Adrenal gland (tissue), 12 donors: ENCODE results near the gene BRD4. TPM values are rescaled to one million over a fixed set of nuclear protein-coding genes. Genes with fewer than 3 reads are reported as not detected.

Experiments used
- DNase-seq, 7 donors: peaks; one replicate each; pipeline ENCODE4 v3.0.0-alpha.2; 2019 to 2020
- H3K27ac ChIP-seq, 5 donors: fragments of 200-600 bp; sonication (generic) in 4 of 5; 1 replicate in 3 of 5; 2 replicates in 2 of 5; pipeline versions ENCODE4 v1.5.1 to v1.8.0; 2016 to 2020; ENCODE audit warnings: mild to moderate bottlenecking in 1 of 5
- H3K27me3 ChIP-seq: fragments of 200-600 bp; 2 replicates; pipeline ENCODE4 v1.8.0; 2021
- H3K36me3 ChIP-seq, 2 donors: fragments of 200-600 bp; replicated peaks in 1 of 2; 1 replicate in 1 of 2; 2 replicates in 1 of 2; pipeline versions ENCODE4 v1.5.1 to v1.8.0; 2018 to 2022
- H3K4me1 ChIP-seq, 2 donors: fragments of 200-600 bp; replicated peaks in 1 of 2; 1 replicate in 1 of 2; 2 replicates in 1 of 2; pipeline versions ENCODE4 v1.5.1 to v1.8.0; 2018 to 2021
- H3K4me3 ChIP-seq, 4 donors: fragments of 200-600 bp; sonication (generic) in 3 of 4; one replicate each; pipeline ENCODE4 v1.5.1; 2016 to 2018
- H3K9me3 ChIP-seq, 3 donors: fragments of 200-600 bp; sonication (generic) in 1 of 3; replicated peaks in 1 of 3; 1 replicate in 2 of 3; 2 replicates in 1 of 3; pipeline versions ENCODE4 v1.5.1 to v1.8.0; 2016 to 2021
- POLR2A ChIP-seq, 2 donors: fragments of 450-650 bp; IDR thresholded peaks; one replicate each; pipeline ENCODE4 v1.6.1; 2017; ENCODE audit warnings: antibody characterized with exemption in 2 of 2, mild to moderate bottlenecking in 2 of 2, moderate library complexity in 1 of 2
- WGBS, 4 donors: extraction: QIAGEN DNeasy Blood & Tissue Kit in 2 of 4; methylation state at CpG; one replicate each; pipeline versions ENCODE4 v1.1.5 to v1.1.7; 2013 to 2017; 5-methylcytosine and 5-hydroxymethylcytosine counted together
- intact Hi-C, 2 donors: fragments of 100-400 bp; cut with DNase I; formaldehyde crosslinking; loops; one replicate each; pipeline versions ENCODE4 v1.14.1 to v1.15.0; 2022 to 2023
- polyA plus RNA-seq, 3 donors: library from polyadenylated mRNA; stranded (reverse); fragments of 200-250 nt in 2 of 3; fragments of 350-450 nt in 1 of 3; fragmentation: Illumina TruSeq in 1 of 3; extraction: RNeasy Lipid Tissue Mini Kit (QIAGEN cat#74804) in 1 of 3; gene quantifications; one replicate each; pipeline ENCODE4 v1.2.3, GENCODE V29; 2013 to 2014
- total RNA-seq, 9 donors: library from RNA; depleted of rRNA in 4 of 9; stranded (reverse); fragments of >200 nt in 4 of 9; fragments of 120-200 nt in 1 of 9; fragmentation: NEBNext Ultra II Directional in 1 of 9; extraction: Animal tissue kit (Norgen Biotek cat#: 25700) in 1 of 9; gene quantifications; one replicate each; pipeline versions ENCODE4 v1.1.0 to v1.2.4, GENCODE V29; 2013 to 2023
- TF ChIP-seq, protein P1 (sequence below), 6 experiments: fragments of 450-650 bp in 4 of 6; fragments of 200-600 bp in 2 of 6; sonication (generic) in 1 of 6; IDR thresholded peaks; 1 replicate in 5 of 6; 2 replicates in 1 of 6; pipeline versions ENCODE4 v1.5.1 to v1.8.0; 2016 to 2021; ENCODE audit warnings: antibody characterized with exemption in 6 of 6, mild to moderate bottlenecking in 2 of 6, moderate library complexity in 1 of 6
- donor health status: healthy with polysubstance abuse.
- donor health status: Bipolar disorder and iron deficiency.
- donor health status: DM: yes; HTN: yes; CAD: no.
- donor health status: DM: no; HTN: no; CAD: no.
- donor health status: DM: no; HTN: no; CAD: no.
- donor health status: DM: yes; HTN: yes; CAD: no.

Gene BRD4
- total and polyA plus RNA-seq, 12 donors = 10.1 to 109 (median 34.9) TPM

DNA sequence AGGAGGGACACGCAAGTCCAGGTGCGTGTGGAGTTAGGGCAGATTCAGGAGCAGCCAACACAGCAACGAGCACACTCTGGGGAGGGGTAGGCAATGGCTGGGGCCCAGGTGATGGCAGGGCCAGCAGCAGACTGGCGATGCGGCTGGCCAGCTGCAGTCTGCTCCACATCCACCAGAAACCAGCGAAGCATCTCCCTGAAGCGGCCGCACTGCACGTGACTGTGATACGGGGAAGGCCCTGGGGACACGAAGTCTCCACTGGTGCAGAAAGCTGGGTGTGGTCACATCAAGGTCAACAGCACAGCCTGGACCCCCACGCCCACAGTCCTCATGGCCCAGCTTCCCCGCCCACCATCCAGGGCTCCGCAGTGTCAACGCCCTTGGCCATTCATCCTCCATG lies 78.8 kb downstream of the BRD4 start:
- Histone ChIP-seq H3K4me3 (no peak overlapping the region), H3K27me3 (no peaks in the 10 kb centered on the region), H3K4me1 (peaks cover 38 to 48% of the 10 kb centered on the region in 2 donors), H3K9me3 (no peaks in the 10 kb centered on the region), H3K36me3 (peaks cover 0 to 69% of the 10 kb centered on the region in 2 donors), H3K27ac (peak overlapping the region in 2 of 5 donors; percentile 88 to 96)
- 73 to 79% (median 77%) methylated on average over 10 to 15 of the region's 15 CpGs for WGBS, 4 donors
- intact Hi-C loops = loop anchor here in 1 of 2 donors (5.0 kb wide), 1 partner anchor 76 kb away; no protein-coding TSS in a partner anchor
- DNase-seq = peak in 1 of 7 donors; percentile 45
- TF ChIP-seq, protein P1, sequence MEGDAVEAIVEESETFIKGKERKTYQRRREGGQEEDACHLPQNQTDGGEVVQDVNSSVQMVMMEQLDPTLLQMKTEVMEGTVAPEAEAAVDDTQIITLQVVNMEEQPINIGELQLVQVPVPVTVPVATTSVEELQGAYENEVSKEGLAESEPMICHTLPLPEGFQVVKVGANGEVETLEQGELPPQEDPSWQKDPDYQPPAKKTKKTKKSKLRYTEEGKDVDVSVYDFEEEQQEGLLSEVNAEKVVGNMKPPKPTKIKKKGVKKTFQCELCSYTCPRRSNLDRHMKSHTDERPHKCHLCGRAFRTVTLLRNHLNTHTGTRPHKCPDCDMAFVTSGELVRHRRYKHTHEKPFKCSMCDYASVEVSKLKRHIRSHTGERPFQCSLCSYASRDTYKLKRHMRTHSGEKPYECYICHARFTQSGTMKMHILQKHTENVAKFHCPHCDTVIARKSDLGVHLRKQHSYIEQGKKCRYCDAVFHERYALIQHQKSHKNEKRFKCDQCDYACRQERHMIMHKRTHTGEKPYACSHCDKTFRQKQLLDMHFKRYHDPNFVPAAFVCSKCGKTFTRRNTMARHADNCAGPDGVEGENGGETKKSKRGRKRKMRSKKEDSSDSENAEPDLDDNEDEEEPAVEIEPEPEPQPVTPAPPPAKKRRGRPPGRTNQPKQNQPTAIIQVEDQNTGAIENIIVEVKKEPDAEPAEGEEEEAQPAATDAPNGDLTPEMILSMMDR (IDR thresholded peaks at IDR 0.05) = no peak
- TF ChIP-seq POLR2A (IDR thresholded peaks at IDR 0.05) = no peak

DNA sequence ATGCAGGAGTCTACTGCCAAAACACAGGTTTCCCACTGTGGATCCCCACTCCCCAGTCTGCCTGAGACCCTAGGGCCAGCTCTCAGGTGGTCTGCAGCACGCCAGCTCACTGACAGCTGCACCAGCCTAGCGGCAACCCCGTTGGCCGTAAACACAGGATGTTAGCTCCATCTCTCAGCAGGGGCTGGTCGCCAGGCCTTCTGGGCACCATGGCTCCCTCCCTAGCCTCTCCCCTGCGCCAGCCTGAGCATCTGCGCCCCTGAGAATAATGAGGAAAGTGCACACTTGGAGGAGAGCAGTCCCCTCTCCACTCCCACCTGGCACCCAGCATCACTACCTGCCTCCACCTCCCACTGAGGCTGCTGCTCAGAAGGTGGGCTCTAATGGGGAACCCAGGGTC lies 79.3 kb downstream of the BRD4 start:
- Histone ChIP-seq H3K4me1 (peaks cover 42 to 53% of the 10 kb centered on the region in 2 donors), H3K9me3 (no peaks in the 10 kb centered on the region), H3K4me3 (no peak overlapping the region), H3K36me3 (peaks cover 0 to 66% of the 10 kb centered on the region in 2 donors), H3K27me3 (no peaks in the 10 kb centered on the region), H3K27ac (peak overlapping the region in 2 of 5 donors; percentile 88 to 96)
- intact Hi-C loops = loop anchor here in 1 of 2 donors (5.0 kb wide), 1 partner anchor 76 kb away; no protein-coding TSS in a partner anchor
- 82 to 83% (median 83%) methylated on average over 1 to 7 of the region's 7 CpGs; no CpG with 5 or more reads in 1 of the 4 donors for WGBS, 4 donors
- no peak for DNase-seq
- TF ChIP-seq, protein P1 (IDR thresholded peaks at IDR 0.05) = no peak
- no peak for TF ChIP-seq POLR2A (IDR thresholded peaks at IDR 0.05)

DNA sequence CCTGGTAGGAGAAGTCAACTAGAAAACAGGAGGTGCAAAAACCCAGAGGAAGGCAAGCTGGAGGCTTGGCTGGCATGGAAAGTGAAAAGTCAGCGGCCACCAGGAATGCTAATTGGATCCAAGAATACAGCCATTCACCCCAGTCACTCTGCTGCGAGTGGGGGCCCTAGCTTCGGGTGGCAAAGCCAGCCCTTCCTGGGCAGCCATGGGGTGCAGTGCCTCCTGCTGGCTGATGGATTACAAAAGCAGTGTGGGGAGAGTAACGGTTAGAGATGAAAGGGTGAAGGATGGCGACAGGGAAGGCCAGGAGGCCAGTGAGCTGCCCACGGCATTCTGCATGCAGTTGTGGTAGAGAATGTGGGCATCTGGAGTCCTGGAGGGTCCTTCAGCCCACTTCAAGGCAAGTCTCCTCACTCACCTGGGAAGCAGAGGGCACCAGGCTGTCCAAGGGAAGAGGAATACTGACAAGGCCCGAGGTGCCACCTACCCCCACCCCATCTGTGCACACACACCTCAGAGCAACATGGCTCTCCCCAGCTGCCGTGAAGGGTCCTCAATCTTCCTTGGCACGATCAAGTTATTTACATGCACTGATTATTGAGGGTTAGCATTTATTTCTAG lies 79.8 kb downstream of the BRD4 start:
- no peaks in the 10 kb centered on the region for H3K27me3 ChIP-seq
- WGBS, 4 donors = 59 to 77% (median 65%) methylated on average over 9 of the region's 9 CpGs
- peak overlapping the region in 4 of 5 donors; percentile 9 to 96 (median 86) for H3K27ac ChIP-seq
- DNase-seq = no peak
- peaks cover 42 to 58% of the 10 kb centered on the region in 2 donors for H3K4me1 ChIP-seq
- H3K9me3 ChIP-seq = no peaks in the 10 kb centered on the region
- TF ChIP-seq, protein P1 (IDR thresholded peaks at IDR 0.05) = peak in 2 of 6 experiments; percentile 20 to 25
- no peak for TF ChIP-seq POLR2A (IDR thresholded peaks at IDR 0.05)
- H3K4me3 ChIP-seq = no peak overlapping the region
- intact Hi-C loops = loop anchor here in 1 of 2 donors (5.0 kb wide), 1 partner anchor 75 kb away; no protein-coding TSS in a partner anchor
- peaks cover 0 to 64% of the 10 kb centered on the region in 2 donors for H3K36me3 ChIP-seq

DNA sequence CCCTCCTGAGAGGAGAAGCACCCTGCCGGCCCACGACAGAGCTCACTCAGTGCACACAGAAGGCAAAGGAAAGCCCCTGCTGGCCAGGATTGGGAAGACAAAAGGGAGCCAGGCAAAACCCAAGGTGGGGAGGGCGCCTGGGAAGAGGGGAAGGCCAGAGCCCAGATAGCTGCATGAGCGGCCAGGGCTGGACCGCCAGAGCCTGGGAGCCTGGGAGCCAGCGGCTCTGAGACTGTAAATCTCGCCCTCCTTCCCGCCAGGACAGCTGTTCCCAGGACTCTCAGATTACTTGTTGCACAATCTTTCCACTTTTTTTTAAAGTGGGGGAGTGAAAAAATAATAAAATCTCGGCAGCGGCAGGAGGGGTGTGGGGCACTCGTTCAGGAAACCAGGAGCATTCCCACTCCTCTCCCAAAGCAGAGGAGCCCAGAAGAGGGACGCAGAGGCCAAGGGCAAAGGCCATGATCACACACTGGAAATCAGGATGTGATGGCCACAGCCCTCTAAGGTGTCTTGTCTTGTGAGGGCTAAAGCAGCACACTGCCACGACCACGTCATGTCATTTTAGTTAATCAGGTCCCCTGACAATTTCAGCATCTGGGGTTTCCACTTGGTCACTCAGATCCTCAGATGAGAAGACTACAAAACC lies 80.5 kb downstream of the BRD4 start:
- DNase-seq = peak; percentile 74 to 93 (median 91)
- 25 to 35% (median 26%) methylated on average over 14 of the region's 14 CpGs for WGBS, 4 donors
- intact Hi-C loops = loop anchor here in 1 of 2 donors (5.0 kb wide), 1 partner anchor 75 kb away; no protein-coding TSS in a partner anchor
- TF ChIP-seq POLR2A (IDR thresholded peaks at IDR 0.05) = peak in 1 of 2 donors; percentile 37
- TF ChIP-seq, protein P1 (IDR thresholded peaks at IDR 0.05) = peak in 5 of 6 experiments; percentile 41 to 73 (median 50)
- Histone ChIP-seq H3K27ac (peak overlapping the region; percentile 35 to 96 (median 83)), H3K4me3 (peak overlapping the region in 1 of 4 donors; percentile 47), H3K9me3 (no peaks in the 10 kb centered on the region), H3K36me3 (peaks cover 0 to 64% of the 10 kb centered on the region in 2 donors), H3K27me3 (no peaks in the 10 kb centered on the region), H3K4me1 (peaks cover 42 to 64% of the 10 kb centered on the region in 2 donors)
